Endodermal cell (in vitro differentiated cells): ENCODE results near the gene VAV1. TPM values are rescaled to one million over a fixed set of nuclear protein-coding genes. Genes with fewer than 3 reads are reported as not detected.

Source experiments
- DNase-seq: peaks from one replicate; pipeline ENCODE4 v3.0.0-alpha.2; 2017
- H3K27ac ChIP-seq: 2 replicates; pipeline ENCODE4 v1.5.1; 2013; ENCODE audit warnings: mild to moderate bottlenecking, low read depth, low read length, moderate library complexity
- H3K27me3 ChIP-seq: 2 replicates; pipeline ENCODE4 v1.6.1; 2013; ENCODE audit warnings: mild to moderate bottlenecking, low read length, moderate library complexity; ENCODE audit not compliant: insufficient read depth, control insufficient read depth, poor library complexity, severe bottlenecking
- H3K36me3 ChIP-seq: 2 replicates; pipeline ENCODE4 v1.7.0; 2013; ENCODE audit warnings: mild to moderate bottlenecking, low read length, moderate library complexity; ENCODE audit not compliant: control insufficient read depth, insufficient read depth
- H3K4me1 ChIP-seq: one replicate; pipeline ENCODE4 v1.7.0; 2013; ENCODE audit warnings: low read length; ENCODE audit not compliant: control insufficient read depth, insufficient read depth
- H3K4me3 ChIP-seq: 2 replicates; pipeline ENCODE4 v1.5.1; 2013; ENCODE audit warnings: mild to moderate bottlenecking, low read length, moderate library complexity
- H3K9ac ChIP-seq: 2 replicates; pipeline ENCODE4 v1.6.1; 2013; ENCODE audit warnings: mild to moderate bottlenecking, low read length, moderate library complexity; ENCODE audit not compliant: poor library complexity, severe bottlenecking; ENCODE audit errors: extremely low read depth
- H3K9me3 ChIP-seq: 2 replicates; pipeline ENCODE4 v1.6.1; 2013; ENCODE audit warnings: mild to moderate bottlenecking, low read length, moderate library complexity; ENCODE audit not compliant: control insufficient read depth
- H3K27ac Mint-ChIP-seq: 2 replicates; pipeline ENCODE4 v1.8.0; 2020; ENCODE audit warnings: mixed read lengths
- H3K27me3 Mint-ChIP-seq: 2 replicates; pipeline ENCODE4 v1.8.0; 2021; ENCODE audit warnings: mild to moderate bottlenecking, mixed read lengths; ENCODE audit not compliant: insufficient read depth
- H3K36me3 Mint-ChIP-seq: 2 replicates; pipeline ENCODE4 v1.8.0; 2020; ENCODE audit warnings: low read depth, mixed read lengths
- H3K4me1 Mint-ChIP-seq: 2 replicates; pipeline ENCODE4 v1.8.0; 2020; ENCODE audit warnings: mixed read lengths
- H3K4me3 Mint-ChIP-seq: 2 replicates; pipeline ENCODE4 v1.8.0; 2020; ENCODE audit warnings: mild to moderate bottlenecking, moderate library complexity, mixed read lengths
- H3K9me3 Mint-ChIP-seq: 2 replicates; pipeline ENCODE4 v1.8.0; 2020; ENCODE audit warnings: mild to moderate bottlenecking, mixed read lengths
- CTCF ChIP-seq: fragments of 200-600 bp; sonication (generic); conservative IDR thresholded peaks from 2 replicates; pipeline ENCODE4 v1.5.0; 2021; ENCODE audit warnings: antibody characterized with exemption, mild to moderate bottlenecking
- WGBS, 2 experiments: methylation state at CpG; one replicate each; pipeline versions ENCODE4 v1.1.5 to v1.1.7; 2013; ENCODE audit warnings: missing lambda C conversion rate in 2 of 2, mixed read lengths in 1 of 2; ENCODE audit not compliant: insufficient coverage in 1 of 2, insufficient read length in 1 of 2; 5-methylcytosine and 5-hydroxymethylcytosine counted together
- total RNA-seq, 2 donors: library from RNA; stranded (reverse); fragmentation: NEBNext Ultra II Directional in 1 of 2; extraction: Animal tissue kit (Norgen Biotek cat#: 25700) in 1 of 2; gene quantifications; 2 replicates in 1 of 2; 3 replicates in 1 of 2; pipeline ENCODE4 v1.2.1, GENCODE V29; 2021

The VAV1 gene
- total RNA-seq, 2 donors from 2014 or later, result not detected

DNA sequence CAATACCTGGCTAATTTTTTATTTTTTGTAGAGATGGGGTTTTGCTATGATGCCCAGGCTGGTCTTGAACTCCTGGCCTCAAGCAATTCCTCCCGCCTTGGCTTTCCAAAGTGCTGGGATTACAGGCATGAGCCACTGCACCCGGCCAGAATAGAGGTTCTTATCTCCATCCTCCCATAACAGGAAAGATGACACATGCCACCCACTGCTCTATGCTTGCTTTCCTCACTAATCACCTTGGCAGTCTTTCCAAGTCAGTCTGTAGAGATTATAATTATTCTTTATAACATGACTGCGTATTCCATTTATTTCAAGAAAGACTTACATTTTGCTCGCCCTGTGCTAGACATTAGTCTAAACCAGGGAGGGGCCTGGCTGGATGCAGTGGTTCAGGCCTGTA is 6.7 kb downstream of the VAV1 start:
- DNase-seq, result no peak
- H3K4me1 ChIP-seq, result no peaks in the 10 kb centered on the region
- Mint-ChIP-seq H3K27ac (no peak overlapping the region), H3K36me3 (no peaks in the 10 kb centered on the region), H3K4me3 (no peak overlapping the region), H3K4me1 (no peaks in the 10 kb centered on the region), H3K9me3 (no peaks in the 10 kb centered on the region), H3K27me3 (peaks cover 4% of the 10 kb centered on the region)
- no peaks in the 10 kb centered on the region for H3K9me3 ChIP-seq
- WGBS, 2 experiments, result 79 to 80% methylated on average over 2 to 4 of the region's 4 CpGs
- H3K36me3 ChIP-seq, result no peaks in the 10 kb centered on the region
- H3K9ac ChIP-seq, result no peak overlapping the region
- no peak overlapping the region for H3K27ac ChIP-seq
- no peaks in the 10 kb centered on the region for H3K27me3 ChIP-seq
- no peak for TF ChIP-seq CTCF
- no peak overlapping the region for H3K4me3 ChIP-seq

DNA sequence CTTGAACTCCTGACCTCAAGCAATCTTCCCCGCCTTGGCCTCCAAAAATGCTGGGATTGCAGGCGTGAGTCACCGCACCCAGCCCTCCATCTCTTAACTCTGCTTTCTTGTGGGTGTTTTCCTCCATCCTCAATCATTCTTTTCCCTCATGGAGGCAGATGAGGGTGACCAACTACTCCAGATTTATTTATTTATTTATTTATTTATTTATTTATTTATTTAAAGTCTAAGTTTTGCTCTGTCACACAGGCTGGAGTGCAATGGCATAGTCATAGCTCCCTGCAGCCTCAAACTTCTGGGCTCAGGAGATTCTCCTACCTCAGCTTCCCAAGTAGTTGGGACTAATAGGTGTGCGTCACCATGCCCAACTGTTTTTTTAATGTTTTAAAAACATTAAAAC is 14.9 kb downstream of the VAV1 start:
- H3K9ac ChIP-seq, result no peak overlapping the region
- TF ChIP-seq CTCF, result no peak
- peaks cover 23% of the 10 kb centered on the region for H3K9me3 ChIP-seq
- no peak overlapping the region for H3K4me3 ChIP-seq
- H3K4me1 Mint-ChIP-seq, result no peaks in the 10 kb centered on the region
- DNase-seq, result no peak
- 70 to 86% methylated on average over 2 to 4 of the region's 4 CpGs for WGBS, 2 experiments
- peaks cover 8% of the 10 kb centered on the region for H3K27me3 Mint-ChIP-seq
- no peak overlapping the region for H3K4me3 Mint-ChIP-seq
- H3K4me1 ChIP-seq, result no peaks in the 10 kb centered on the region
- H3K27ac Mint-ChIP-seq, result no peak overlapping the region
- H3K27ac ChIP-seq, result no peak overlapping the region
- H3K36me3 Mint-ChIP-seq, result no peaks in the 10 kb centered on the region
- H3K27me3 ChIP-seq, result no peaks in the 10 kb centered on the region
- H3K9me3 Mint-ChIP-seq, result peaks cover 39% of the 10 kb centered on the region
- H3K36me3 ChIP-seq, result no peaks in the 10 kb centered on the region

DNA sequence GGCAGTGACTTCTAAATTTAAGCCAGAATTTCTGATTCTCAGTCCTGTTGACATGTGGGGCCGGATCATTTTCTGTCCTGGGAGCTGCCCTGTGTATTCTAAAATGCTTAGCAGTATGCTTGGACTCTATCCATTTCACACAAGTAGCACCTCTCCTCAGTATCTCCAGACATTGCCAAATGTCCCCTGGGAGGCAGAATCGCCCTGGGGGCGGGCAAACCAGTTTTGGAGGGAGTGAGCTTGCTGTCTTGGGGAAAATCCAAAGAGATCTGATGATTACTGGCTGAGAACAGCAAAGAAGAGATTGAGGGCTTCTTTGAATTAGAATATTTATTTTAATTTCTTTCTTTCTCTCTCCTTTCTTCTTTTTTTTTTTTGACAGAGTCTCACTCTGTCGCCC is 16.4 kb downstream of the VAV1 start:
- Mint-ChIP-seq H3K4me3 (no peak overlapping the region), H3K27ac (no peak overlapping the region), H3K27me3 (peaks cover 8% of the 10 kb centered on the region), H3K4me1 (no peaks in the 10 kb centered on the region), H3K36me3 (no peaks in the 10 kb centered on the region), H3K9me3 (peaks cover 52% of the 10 kb centered on the region)
- no peak for DNase-seq
- Histone ChIP-seq H3K36me3 (no peaks in the 10 kb centered on the region), H3K27me3 (no peaks in the 10 kb centered on the region), H3K27ac (no peak overlapping the region), H3K9ac (no peak overlapping the region), H3K9me3 (peaks cover 34% of the 10 kb centered on the region), H3K4me3 (no peak overlapping the region), H3K4me1 (no peaks in the 10 kb centered on the region)
- TF ChIP-seq CTCF, result no peak
- WGBS, 2 experiments, result 55 to 100% methylated on average over 1 to 4 of the region's 4 CpGs
